Aorta (tissue), 5 donors: ENCODE results near the gene GTF2F2. TPM values are rescaled to one million over a fixed set of nuclear protein-coding genes. Genes with fewer than 3 reads are reported as not detected.

Source experiments
- ATAC-seq: fragments of 200-7000 bp; cut with Tn5 transposase; one replicate; pipeline ENCODE4 v1.9.1; 2022; ENCODE audit warnings: moderate library complexity; ENCODE audit not compliant: low FRiP score
- DNase-seq, 2 donors: peaks; one replicate each; pipeline ENCODE4 v3.0.0-alpha.2; 2020
- H3K27ac ChIP-seq, 2 donors: one replicate each; pipeline ENCODE4 v1.5.1; 2013; ENCODE audit warnings: low read length in 2 of 2, mild to moderate bottlenecking in 2 of 2, moderate library complexity in 2 of 2, control low read depth in 1 of 2, inconsistent platforms in 1 of 2, low read depth in 1 of 2
- H3K27me3 ChIP-seq, 2 donors: one replicate each; pipeline ENCODE4 v1.6.1; 2013; ENCODE audit warnings: control low read depth in 1 of 2, low read length in 1 of 2, mild to moderate bottlenecking in 1 of 2, moderate library complexity in 1 of 2; ENCODE audit not compliant: insufficient read depth in 2 of 2, control insufficient read depth in 1 of 2
- H3K36me3 ChIP-seq, 2 donors: one replicate each; pipeline ENCODE4 v1.6.1; 2013; ENCODE audit warnings: control low read depth in 1 of 2, low read length in 1 of 2, mild to moderate bottlenecking in 1 of 2; ENCODE audit not compliant: insufficient read depth in 2 of 2, control insufficient read depth in 1 of 2
- H3K4me1 ChIP-seq, 2 donors: one replicate each; pipeline ENCODE4 v1.6.1; 2013; ENCODE audit warnings: low read length in 2 of 2, control low read depth in 1 of 2, mild to moderate bottlenecking in 1 of 2, moderate library complexity in 1 of 2; ENCODE audit not compliant: insufficient read depth in 2 of 2, control insufficient read depth in 1 of 2
- H3K4me3 ChIP-seq, 2 donors: one replicate each; pipeline ENCODE4 v1.5.1; 2013; ENCODE audit warnings: low read length in 2 of 2, control low read depth in 1 of 2, mild to moderate bottlenecking in 1 of 2
- H3K9me3 ChIP-seq: one replicate; pipeline ENCODE4 v1.6.1; 2013; ENCODE audit warnings: mild to moderate bottlenecking, low read length; ENCODE audit not compliant: control insufficient read depth
- WGBS, 2 donors: extraction: QIAGEN DNeasy Blood & Tissue Kit; methylation state at CpG; one replicate each; pipeline ENCODE4 v1.1.7; 2013; 5-methylcytosine and 5-hydroxymethylcytosine counted together
- intact Hi-C, 2 donors: fragments of 100-400 bp; cut with DNase I; formaldehyde crosslinking; loops; one replicate each; pipeline versions ENCODE4 v1.14.2 to v1.15.0; 2022
- polyA plus RNA-seq, 2 donors: library from polyadenylated mRNA; stranded (reverse); fragments of 200-250 nt; gene quantifications; one replicate each; pipeline ENCODE4 v1.2.3, GENCODE V29; 2013
- total RNA-seq, 2 donors: library from RNA; stranded (reverse); fragmentation: NEBNext Ultra II Directional; extraction: Animal tissue kit (Norgen Biotek cat#: 25700); gene quantifications; one replicate each; pipeline ENCODE4 v1.2.1, GENCODE V29; 2021
- donor health status: healthy with polysubstance abuse.
- donor health status: Bipolar disorder and iron deficiency.
- donor health status: DM: no; HTN: no; CAD: no.
- donor health status: DM: no; HTN: no; CAD: no.
- donor health status: DM: yes; HTN: yes; CAD: no.

GTF2F2 gene
- total and polyA plus RNA-seq, 4 donors = 10.5 to 16.5 (median 12.4) TPM

DNA sequence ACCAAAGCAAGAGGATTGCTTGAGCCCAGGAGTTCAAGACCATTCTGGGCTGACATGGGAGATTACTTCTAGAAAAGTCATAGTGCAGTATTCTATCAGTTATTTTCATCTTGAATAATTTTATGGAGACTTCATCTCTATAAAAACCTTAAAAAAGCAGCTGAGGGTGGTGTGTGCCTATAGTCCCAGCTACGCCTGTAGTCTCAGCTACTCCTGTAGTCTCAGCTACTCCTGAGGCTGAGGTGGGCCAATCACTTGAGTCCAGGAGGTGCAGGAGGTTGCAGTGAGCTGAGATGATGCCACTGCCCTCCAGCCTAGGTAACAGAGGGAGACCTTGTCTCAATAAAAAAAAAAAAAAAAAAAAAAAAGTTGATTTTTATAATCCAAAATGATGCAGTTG lies 102.6 kb downstream of the GTF2F2 start:
- Histone ChIP-seq H3K27me3 (no peaks in the 10 kb centered on the region), H3K36me3 (no peaks in the 10 kb centered on the region), H3K9me3 (no peaks in the 10 kb centered on the region), H3K27ac (no peak overlapping the region), H3K4me1 (peaks cover 0 to 2% of the 10 kb centered on the region in 2 donors), H3K4me3 (no peak overlapping the region)
- intact Hi-C loops = no loop called here
- DNase-seq (no peak), ATAC-seq (no peak)
- 98 to 100% methylated on average over 1 of the region's 1 CpG for WGBS, 2 donors

DNA sequence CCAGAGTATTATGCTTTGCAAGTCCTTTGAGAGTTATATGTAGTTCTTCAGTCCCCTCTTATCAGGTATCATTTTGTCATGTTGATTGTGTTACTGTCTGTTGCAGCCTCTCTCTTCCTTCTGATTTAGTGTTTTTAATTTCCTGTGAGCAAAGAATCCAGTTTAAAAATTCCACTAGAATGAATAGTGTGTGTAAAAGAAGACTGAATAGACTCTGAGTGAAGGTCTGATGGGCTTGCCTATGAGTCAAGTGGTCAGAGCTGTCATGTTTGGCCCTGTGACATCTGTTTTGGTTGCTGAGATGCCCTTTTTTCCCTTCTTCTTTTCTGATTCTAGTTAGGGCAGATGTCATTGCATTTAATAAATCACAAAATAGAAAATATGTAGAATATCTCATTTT lies 103.9 kb downstream of the GTF2F2 start:
- no peaks in the 10 kb centered on the region for H3K9me3 ChIP-seq
- peaks cover 0 to 2% of the 10 kb centered on the region in 2 donors for H3K4me1 ChIP-seq
- no peaks in the 10 kb centered on the region for H3K27me3 ChIP-seq
- DNase-seq (no peak), ATAC-seq (no peak)
- no peak overlapping the region for H3K4me3 ChIP-seq
- no peaks in the 10 kb centered on the region for H3K36me3 ChIP-seq
- intact Hi-C loops = no loop called here
- no peak overlapping the region for H3K27ac ChIP-seq

DNA sequence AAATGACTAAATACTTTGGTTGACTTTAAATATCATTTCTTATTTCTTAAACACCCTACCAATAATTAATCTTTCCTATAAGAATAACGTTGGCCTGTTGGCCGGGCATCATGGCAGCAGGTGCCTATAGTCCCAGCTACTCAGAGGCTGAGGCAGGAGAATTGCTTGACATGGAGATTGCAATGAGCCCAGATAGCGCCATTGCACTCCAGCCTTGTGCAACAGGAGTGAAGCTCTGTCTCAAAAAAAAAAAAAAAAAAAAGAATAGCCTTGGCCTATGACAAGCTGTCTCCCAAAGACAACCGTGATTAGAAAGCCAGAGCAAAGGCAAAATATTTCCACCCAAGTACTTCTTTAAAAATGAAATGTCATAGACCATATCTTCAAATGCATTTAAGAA lies 105.1 kb downstream of the GTF2F2 start:
- H3K4me3 ChIP-seq = no peak overlapping the region
- intact Hi-C loops = no loop called here
- ATAC-seq (no peak), DNase-seq (no peak)
- no peak overlapping the region for H3K27ac ChIP-seq
- H3K9me3 ChIP-seq = no peaks in the 10 kb centered on the region
- H3K27me3 ChIP-seq = no peaks in the 10 kb centered on the region
- 96 to 98% methylated on average over 4 of the region's 4 CpGs for whole genome bisulfite sequencing, 2 donors
- no peaks in the 10 kb centered on the region for H3K36me3 ChIP-seq
- no peaks in the 10 kb centered on the region for H3K4me1 ChIP-seq

DNA sequence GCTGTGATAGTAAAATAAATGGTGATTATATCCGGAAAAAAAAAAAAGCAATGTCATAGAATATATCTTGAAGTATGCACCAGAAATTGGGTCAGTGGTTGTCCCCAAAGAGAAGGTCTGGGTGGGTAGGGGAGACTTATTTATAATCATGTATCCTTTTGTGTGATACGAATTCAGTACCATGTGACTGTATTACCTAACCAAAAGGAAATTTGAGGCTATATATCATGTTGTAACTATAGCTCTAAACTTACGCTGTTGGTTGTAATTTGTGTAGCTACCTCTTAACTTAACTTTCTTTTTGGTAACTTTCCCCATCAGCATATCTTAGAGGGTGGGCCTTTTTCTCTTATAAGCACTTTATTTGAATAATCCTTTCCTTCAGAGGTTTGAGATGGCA lies 105.7 kb downstream of the GTF2F2 start:
- intact Hi-C loops = no loop called here
- H3K36me3 ChIP-seq = no peaks in the 10 kb centered on the region
- H3K9me3 ChIP-seq = no peaks in the 10 kb centered on the region
- no peak for DNase-seq
- no peak overlapping the region for H3K4me3 ChIP-seq
- 89 to 90% methylated on average over 3 of the region's 3 CpGs for WGBS, 2 donors
- ATAC-seq = no peak
- no peak overlapping the region for H3K27ac ChIP-seq
- H3K4me1 ChIP-seq = no peaks in the 10 kb centered on the region
- H3K27me3 ChIP-seq = no peaks in the 10 kb centered on the region

DNA sequence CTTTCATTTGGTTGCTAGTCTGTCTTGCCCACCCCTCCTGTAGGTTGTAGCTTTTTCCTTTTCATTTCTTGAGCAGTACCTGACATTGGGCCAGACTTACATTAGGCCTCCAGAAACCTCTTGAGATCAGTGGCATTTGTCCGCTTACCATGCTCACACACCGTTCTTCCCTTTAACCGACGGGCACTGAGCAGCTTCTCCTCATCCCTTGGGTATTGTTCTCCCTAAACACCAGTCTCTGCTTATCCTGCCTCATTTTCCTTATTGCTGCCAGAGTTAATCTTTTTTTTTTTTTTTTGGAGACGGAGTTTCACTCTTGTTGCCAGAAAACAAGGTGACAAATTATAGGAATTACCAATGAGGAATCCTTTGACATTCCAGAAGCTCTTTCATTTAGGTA lies 107.7 kb downstream of the GTF2F2 start:
- intact Hi-C loops = no loop called here
- DNase-seq (no peak), ATAC-seq (no peak)
- Histone ChIP-seq H3K36me3 (no peaks in the 10 kb centered on the region), H3K4me1 (no peaks in the 10 kb centered on the region), H3K4me3 (no peak overlapping the region), H3K27me3 (no peaks in the 10 kb centered on the region), H3K9me3 (no peaks in the 10 kb centered on the region), H3K27ac (no peak overlapping the region)
- 91 to 92% methylated on average over 5 of the region's 5 CpGs for WGBS, 2 donors

DNA sequence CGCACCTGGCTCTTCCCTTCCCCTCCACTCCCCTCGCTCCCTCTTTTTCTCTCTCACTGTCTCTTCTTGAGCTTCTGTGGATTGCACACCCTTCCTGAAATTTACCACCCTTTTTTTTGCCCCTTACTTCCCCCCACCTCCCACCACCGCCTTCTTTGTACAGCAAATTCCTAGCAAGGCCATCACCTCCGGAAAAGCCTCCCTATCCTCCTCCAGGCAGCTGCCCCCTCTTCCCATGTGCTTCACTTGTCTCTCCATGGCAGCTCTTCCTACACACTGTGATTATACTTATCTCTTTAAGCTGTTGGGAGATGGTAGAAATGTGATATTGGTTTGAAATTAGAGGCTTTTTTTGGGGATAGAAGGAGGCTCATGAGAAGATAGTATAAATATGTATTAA lies 108.9 kb downstream of the GTF2F2 start:
- no peak for DNase-seq
- no peaks in the 10 kb centered on the region for H3K4me1 ChIP-seq
- H3K9me3 ChIP-seq = no peaks in the 10 kb centered on the region
- WGBS, 2 donors = 96 to 98% methylated on average over 4 of the region's 4 CpGs
- no peaks in the 10 kb centered on the region for H3K36me3 ChIP-seq
- intact Hi-C loops = no loop called here
- ATAC-seq = no peak
- no peak overlapping the region for H3K27ac ChIP-seq
- no peaks in the 10 kb centered on the region for H3K27me3 ChIP-seq
- no peak overlapping the region for H3K4me3 ChIP-seq

DNA sequence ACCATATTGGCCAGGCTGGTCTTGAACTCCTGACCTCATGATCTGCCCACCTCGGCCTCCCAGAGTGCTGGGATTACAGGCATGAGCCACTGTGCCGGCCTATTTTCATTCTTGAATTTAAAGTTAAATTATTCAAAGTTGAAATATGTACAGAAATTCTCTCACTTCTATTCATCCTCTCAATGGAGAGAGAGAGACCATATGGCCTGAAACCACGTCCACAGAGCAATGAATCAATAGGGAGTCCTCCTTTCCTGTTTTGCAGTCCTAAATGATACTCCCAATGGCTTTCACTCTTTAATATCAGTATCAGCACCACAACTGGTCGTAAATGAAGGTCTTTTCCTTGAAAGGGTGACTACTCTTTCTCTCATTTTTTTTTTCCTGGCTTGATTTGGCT lies 111.0 kb downstream of the GTF2F2 start:
- DNase-seq (no peak), ATAC-seq (no peak)
- Histone ChIP-seq H3K36me3 (no peaks in the 10 kb centered on the region), H3K27ac (no peak overlapping the region), H3K27me3 (no peaks in the 10 kb centered on the region), H3K4me1 (peaks cover 2% of the 10 kb centered on the region in 2 donors), H3K9me3 (no peaks in the 10 kb centered on the region), H3K4me3 (no peak overlapping the region)
- intact Hi-C loops = no loop called here
- WGBS, 2 donors = 92 to 94% methylated on average over 4 of the region's 4 CpGs

DNA sequence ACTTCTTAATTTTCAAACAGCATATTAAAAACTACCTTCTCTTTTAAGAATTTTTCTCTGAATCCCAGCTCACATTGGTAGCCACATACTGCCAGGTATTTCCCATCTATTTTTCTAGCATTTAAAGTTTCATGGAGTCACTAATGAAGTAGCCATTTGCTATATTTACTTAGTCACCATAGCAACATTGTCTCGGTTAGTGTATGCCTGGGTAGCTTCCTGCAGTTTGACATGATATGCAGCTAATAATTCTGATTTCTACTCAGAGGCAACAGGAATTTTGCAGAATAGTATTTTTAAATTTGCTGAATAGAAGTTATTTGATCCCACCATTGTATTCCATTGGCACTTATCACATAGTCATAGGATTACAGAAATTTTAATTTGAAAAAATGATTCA lies 111.4 kb downstream of the GTF2F2 start:
- 26 to 28% methylated on average over 1 of the region's 1 CpG for WGBS, 2 donors
- DNase-seq (no peak), ATAC-seq (no peak)
- no peaks in the 10 kb centered on the region for H3K27me3 ChIP-seq
- H3K4me3 ChIP-seq = no peak overlapping the region
- peaks cover 2 to 3% of the 10 kb centered on the region in 2 donors for H3K4me1 ChIP-seq
- intact Hi-C loops = no loop called here
- H3K36me3 ChIP-seq = no peaks in the 10 kb centered on the region
- no peak overlapping the region for H3K27ac ChIP-seq
- no peaks in the 10 kb centered on the region for H3K9me3 ChIP-seq

DNA sequence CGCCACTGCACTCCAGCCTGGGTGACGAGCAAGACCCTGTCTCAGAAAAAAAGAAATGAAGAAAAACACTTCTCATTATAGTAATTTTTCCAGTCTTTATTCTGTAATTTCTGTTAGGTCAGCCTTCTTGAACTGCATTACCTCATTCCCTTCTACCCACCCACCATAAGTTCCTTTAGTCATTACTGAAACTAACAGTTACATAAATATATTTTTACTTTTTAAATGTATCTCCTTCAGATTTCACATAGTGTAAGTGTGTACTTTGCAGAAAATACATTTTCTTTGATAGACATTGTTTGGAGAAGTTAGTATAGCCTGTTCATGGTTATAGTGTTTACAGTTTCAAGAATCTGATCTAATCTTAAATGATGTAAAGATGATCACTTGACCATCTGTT lies 112.3 kb downstream of the GTF2F2 start:
- 97 to 99% methylated on average over 2 of the region's 2 CpGs for whole genome bisulfite sequencing, 2 donors
- intact Hi-C loops = no loop called here
- ATAC-seq = no peak
- Histone ChIP-seq H3K27ac (no peak overlapping the region), H3K4me1 (peaks cover 2 to 3% of the 10 kb centered on the region in 2 donors), H3K9me3 (no peaks in the 10 kb centered on the region), H3K4me3 (no peak overlapping the region), H3K36me3 (no peaks in the 10 kb centered on the region), H3K27me3 (no peaks in the 10 kb centered on the region)
- DNase-seq = no peak
